ENCODE data around the gene MED12.
A peak's percentile ranks its signal among the peaks of the same experiment; 100 is the strongest.

The MED12 gene

GRCh38 chrX:71158603-71159002, 40.2 kb downstream of the MED12 start:
- Histone ChIP-seq H3K4me2 (ENCODE audit: low read length) (no peak overlapping the region), H3K4me3 (ENCODE audit: low read length) (no peak overlapping the region), H3K56ac (ENCODE audit: low read length) (no peak overlapping the region), H3K18ac (ENCODE audit: low read length) (no peak overlapping the region), H3K27ac (ENCODE audit: low read depth, low read length) (no peak overlapping the region), H3K9ac (ENCODE audit: low read length) (no peak overlapping the region), H3K23ac (ENCODE audit: low read length) (no peak overlapping the region), H2BK5ac (ENCODE audit: low read length) (no peak overlapping the region), H3K36me3 (ENCODE audit: control insufficient read depth, insufficient read depth, low read length) (no peaks in the 10 kb centered on the region), H2AK5ac (ENCODE audit: low read length) (no peak overlapping the region), H4K8ac (ENCODE audit: low read depth, low read length) (no peak overlapping the region), H2BK120ac (ENCODE audit: low read depth, low read length) (no peak overlapping the region), H3K79me1 (ENCODE audit: low read length) (no peaks in the 10 kb centered on the region), H3K4me1 (ENCODE audit: control insufficient read depth, low read depth, low read length) (no peaks in the 10 kb centered on the region), H3K27me3 (ENCODE audit: insufficient read depth, low read length, poor library complexity) (no peaks in the 10 kb centered on the region), H3K4ac (ENCODE audit: low read depth, low read length) (no peak overlapping the region), H3K79me2 (ENCODE audit: control insufficient read depth, insufficient read depth, low read length) (no peaks in the 10 kb centered on the region), H2BK15ac (replicated peaks; ENCODE audit: low read depth) (no peak overlapping the region), H4K5ac (ENCODE audit: low read length) (no peak overlapping the region)
- WGBS (ENCODE audit: extremely low coverage, insufficient coverage, low lambda C conversion rate): no CpG with 5 or more reads among the region's 6 CpGs
- DNase-seq: no peak

GRCh38 chrX:71159335-71159734, 40.9 kb downstream of the MED12 start:
- Histone ChIP-seq H2BK5ac (ENCODE audit: low read length) (no peak overlapping the region), H3K4me1 (ENCODE audit: control insufficient read depth, low read depth, low read length) (no peaks in the 10 kb centered on the region), H3K27ac (ENCODE audit: low read depth, low read length) (no peak overlapping the region), H3K4ac (ENCODE audit: low read depth, low read length) (no peak overlapping the region), H4K8ac (ENCODE audit: low read depth, low read length) (no peak overlapping the region), H3K79me2 (ENCODE audit: control insufficient read depth, insufficient read depth, low read length) (no peaks in the 10 kb centered on the region), H3K23ac (ENCODE audit: low read length) (no peak overlapping the region), H3K4me3 (ENCODE audit: low read length) (no peak overlapping the region), H3K36me3 (ENCODE audit: control insufficient read depth, insufficient read depth, low read length) (no peaks in the 10 kb centered on the region), H2BK15ac (replicated peaks; ENCODE audit: low read depth) (no peak overlapping the region), H3K9ac (ENCODE audit: low read length) (no peak overlapping the region), H3K56ac (ENCODE audit: low read length) (no peak overlapping the region), H3K18ac (ENCODE audit: low read length) (no peak overlapping the region), H3K27me3 (ENCODE audit: insufficient read depth, low read length, poor library complexity) (no peaks in the 10 kb centered on the region), H2AK5ac (ENCODE audit: low read length) (no peak overlapping the region), H3K79me1 (ENCODE audit: low read length) (no peaks in the 10 kb centered on the region), H3K4me2 (ENCODE audit: low read length) (no peak overlapping the region), H2BK120ac (ENCODE audit: low read depth, low read length) (no peak overlapping the region), H4K5ac (ENCODE audit: low read length) (no peak overlapping the region)
- DNase-seq: no peak
- WGBS (ENCODE audit: extremely low coverage, insufficient coverage, low lambda C conversion rate): no CpG with 5 or more reads among the region's 5 CpGs

GRCh38 chrX:71160475-71160874, 42.1 kb downstream of the MED12 start:
- Histone ChIP-seq H3K4me2 (ENCODE audit: low read length) (no peak overlapping the region), H4K5ac (ENCODE audit: low read length) (no peak overlapping the region), H2BK15ac (replicated peaks; ENCODE audit: low read depth) (no peak overlapping the region), H4K8ac (ENCODE audit: low read depth, low read length) (no peak overlapping the region), H3K9ac (ENCODE audit: low read length) (no peak overlapping the region), H3K18ac (ENCODE audit: low read length) (no peak overlapping the region), H2BK5ac (ENCODE audit: low read length) (no peak overlapping the region), H3K79me2 (ENCODE audit: control insufficient read depth, insufficient read depth, low read length) (no peaks in the 10 kb centered on the region), H3K27ac (ENCODE audit: low read depth, low read length) (no peak overlapping the region), H3K23ac (ENCODE audit: low read length) (no peak overlapping the region), H3K4me3 (ENCODE audit: low read length) (no peak overlapping the region), H2AK5ac (ENCODE audit: low read length) (no peak overlapping the region), H3K4me1 (ENCODE audit: control insufficient read depth, low read depth, low read length) (no peaks in the 10 kb centered on the region), H3K56ac (ENCODE audit: low read length) (no peak overlapping the region), H2BK120ac (ENCODE audit: low read depth, low read length) (no peak overlapping the region), H3K79me1 (ENCODE audit: low read length) (no peaks in the 10 kb centered on the region), H3K27me3 (ENCODE audit: insufficient read depth, low read length, poor library complexity) (no peaks in the 10 kb centered on the region), H3K4ac (ENCODE audit: low read depth, low read length) (no peak overlapping the region), H3K36me3 (ENCODE audit: control insufficient read depth, insufficient read depth, low read length) (no peaks in the 10 kb centered on the region)
- no CpG with 5 or more reads among the region's 3 CpGs for WGBS (ENCODE audit: extremely low coverage, insufficient coverage, low lambda C conversion rate)
- no peak for DNase-seq

DNA sequence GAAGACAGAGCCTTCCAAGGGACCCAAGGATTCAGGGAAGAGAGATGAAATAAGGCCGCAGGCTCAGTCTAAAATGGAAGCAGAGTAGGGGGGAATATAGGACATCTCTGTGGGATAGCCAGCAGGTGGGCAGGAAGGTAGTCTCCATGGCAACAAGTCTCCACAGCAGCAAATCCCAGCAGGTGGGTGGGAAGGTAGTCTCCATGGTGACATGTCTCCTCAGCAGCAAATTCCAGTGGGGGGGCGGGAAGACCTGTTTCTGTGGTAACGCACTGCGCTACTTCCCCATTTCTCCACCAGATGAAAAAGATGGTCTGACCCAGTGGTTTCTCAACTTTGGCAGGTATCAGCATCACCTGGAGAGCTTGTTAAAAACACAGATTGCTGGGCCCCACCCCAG, 44.6 kb downstream of the MED12 start:
- Histone ChIP-seq H3K23ac (ENCODE audit: low read length) (no peak overlapping the region), H3K27ac (ENCODE audit: low read depth, low read length) (no peak overlapping the region), H3K36me3 (ENCODE audit: control insufficient read depth, insufficient read depth, low read length) (no peaks in the 10 kb centered on the region), H3K9ac (ENCODE audit: low read length) (no peak overlapping the region), H2BK5ac (ENCODE audit: low read length) (no peak overlapping the region), H4K8ac (ENCODE audit: low read depth, low read length) (no peak overlapping the region), H3K18ac (ENCODE audit: low read length) (no peak overlapping the region), H3K4me2 (ENCODE audit: low read length) (no peak overlapping the region), H2BK15ac (replicated peaks; ENCODE audit: low read depth) (no peak overlapping the region), H3K4me1 (ENCODE audit: control insufficient read depth, low read depth, low read length) (no peaks in the 10 kb centered on the region), H3K79me2 (ENCODE audit: control insufficient read depth, insufficient read depth, low read length) (no peaks in the 10 kb centered on the region), H3K27me3 (ENCODE audit: insufficient read depth, low read length, poor library complexity) (no peaks in the 10 kb centered on the region), H3K4ac (ENCODE audit: low read depth, low read length) (no peak overlapping the region), H3K4me3 (ENCODE audit: low read length) (no peak overlapping the region), H3K79me1 (ENCODE audit: low read length) (no peaks in the 10 kb centered on the region), H3K56ac (ENCODE audit: low read length) (no peak overlapping the region), H2AK5ac (ENCODE audit: low read length) (no peak overlapping the region), H2BK120ac (ENCODE audit: low read depth, low read length) (no peak overlapping the region), H4K5ac (ENCODE audit: low read length) (no peak overlapping the region)
- peak; percentile 69 for DNase-seq
- no CpG with 5 or more reads among the region's 4 CpGs for WGBS (ENCODE audit: extremely low coverage, insufficient coverage, low lambda C conversion rate)

GRCh38 chrX:71164071-71164470, 45.7 kb downstream of the MED12 start:
- Histone ChIP-seq H3K18ac (ENCODE audit: low read length) (no peak overlapping the region), H2BK120ac (ENCODE audit: low read depth, low read length) (no peak overlapping the region), H3K23ac (ENCODE audit: low read length) (no peak overlapping the region), H3K79me1 (ENCODE audit: low read length) (no peaks in the 10 kb centered on the region), H4K8ac (ENCODE audit: low read depth, low read length) (no peak overlapping the region), H4K5ac (ENCODE audit: low read length) (no peak overlapping the region), H3K4me3 (ENCODE audit: low read length) (no peak overlapping the region), H2BK5ac (ENCODE audit: low read length) (no peak overlapping the region), H2AK5ac (ENCODE audit: low read length) (no peak overlapping the region), H3K36me3 (ENCODE audit: control insufficient read depth, insufficient read depth, low read length) (no peaks in the 10 kb centered on the region), H3K4me1 (ENCODE audit: control insufficient read depth, low read depth, low read length) (no peaks in the 10 kb centered on the region), H3K27me3 (ENCODE audit: insufficient read depth, low read length, poor library complexity) (no peaks in the 10 kb centered on the region), H3K9ac (ENCODE audit: low read length) (no peak overlapping the region), H2BK15ac (replicated peaks; ENCODE audit: low read depth) (no peak overlapping the region), H3K4ac (ENCODE audit: low read depth, low read length) (no peak overlapping the region), H3K27ac (ENCODE audit: low read depth, low read length) (no peak overlapping the region), H3K4me2 (ENCODE audit: low read length) (no peak overlapping the region), H3K79me2 (ENCODE audit: control insufficient read depth, insufficient read depth, low read length) (no peaks in the 10 kb centered on the region), H3K56ac (ENCODE audit: low read length) (no peak overlapping the region)
- DNase-seq: no peak
- WGBS (ENCODE audit: extremely low coverage, insufficient coverage, low lambda C conversion rate): no CpG with 5 or more reads among the region's 12 CpGs

DNA sequence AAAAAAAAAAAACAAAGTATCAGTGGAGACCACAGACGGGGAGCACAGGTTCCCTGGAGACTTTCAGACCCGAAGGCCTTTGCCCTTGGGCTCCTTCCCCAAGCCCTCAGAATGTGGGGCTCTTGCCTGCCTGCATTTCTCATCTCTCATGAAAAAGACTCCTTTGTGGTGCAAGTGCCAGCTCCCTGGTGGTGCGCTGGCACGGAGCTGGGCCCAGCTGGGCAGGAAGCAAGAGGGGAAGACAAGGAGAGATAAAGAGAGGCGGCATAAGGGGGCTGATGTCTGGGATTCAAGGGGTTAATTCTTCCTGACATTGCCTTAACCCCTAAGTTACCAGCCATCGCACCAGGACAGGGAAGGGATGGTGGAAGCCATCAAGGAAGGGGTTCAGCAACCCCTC, 48.1 kb downstream of the MED12 start:
- Histone ChIP-seq H3K27me3 (ENCODE audit: insufficient read depth, low read length, poor library complexity) (no peaks in the 10 kb centered on the region), H3K27ac (ENCODE audit: low read depth, low read length) (no peak overlapping the region), H3K56ac (ENCODE audit: low read length) (no peak overlapping the region), H3K23ac (ENCODE audit: low read length) (no peak overlapping the region), H3K4me2 (ENCODE audit: low read length) (no peak overlapping the region), H2AK5ac (ENCODE audit: low read length) (no peak overlapping the region), H2BK15ac (replicated peaks; ENCODE audit: low read depth) (no peak overlapping the region), H4K5ac (ENCODE audit: low read length) (no peak overlapping the region), H3K36me3 (ENCODE audit: control insufficient read depth, insufficient read depth, low read length) (no peaks in the 10 kb centered on the region), H3K79me2 (ENCODE audit: control insufficient read depth, insufficient read depth, low read length) (no peaks in the 10 kb centered on the region), H2BK5ac (ENCODE audit: low read length) (no peak overlapping the region), H3K4me1 (ENCODE audit: control insufficient read depth, low read depth, low read length) (no peaks in the 10 kb centered on the region), H3K9ac (ENCODE audit: low read length) (no peak overlapping the region), H4K8ac (ENCODE audit: low read depth, low read length) (no peak overlapping the region), H2BK120ac (ENCODE audit: low read depth, low read length) (no peak overlapping the region), H3K79me1 (ENCODE audit: low read length) (no peaks in the 10 kb centered on the region), H3K4ac (ENCODE audit: low read depth, low read length) (no peak overlapping the region), H3K18ac (ENCODE audit: low read length) (no peak overlapping the region), H3K4me3 (ENCODE audit: low read length) (no peak overlapping the region)
- no peak for DNase-seq
- no CpG with 5 or more reads among the region's 6 CpGs for WGBS (ENCODE audit: extremely low coverage, insufficient coverage, low lambda C conversion rate)

Data from mesendoderm (in vitro differentiated cells).